HL-60/S4 treated with retinoic acid at 250 ng/mL for 4 days and 3 days (cell line): ENCODE results near the gene MED27.

ENCODE experiments used
- in situ Hi-C: fragments of 300-500 bp; cut with MboI; formaldehyde crosslinking; loops from 2 replicates; pipeline ENCODE4 v1.7.0; 2022; ENCODE audit warnings: low sequenced_read_pairs

Gene MED27

DNA sequence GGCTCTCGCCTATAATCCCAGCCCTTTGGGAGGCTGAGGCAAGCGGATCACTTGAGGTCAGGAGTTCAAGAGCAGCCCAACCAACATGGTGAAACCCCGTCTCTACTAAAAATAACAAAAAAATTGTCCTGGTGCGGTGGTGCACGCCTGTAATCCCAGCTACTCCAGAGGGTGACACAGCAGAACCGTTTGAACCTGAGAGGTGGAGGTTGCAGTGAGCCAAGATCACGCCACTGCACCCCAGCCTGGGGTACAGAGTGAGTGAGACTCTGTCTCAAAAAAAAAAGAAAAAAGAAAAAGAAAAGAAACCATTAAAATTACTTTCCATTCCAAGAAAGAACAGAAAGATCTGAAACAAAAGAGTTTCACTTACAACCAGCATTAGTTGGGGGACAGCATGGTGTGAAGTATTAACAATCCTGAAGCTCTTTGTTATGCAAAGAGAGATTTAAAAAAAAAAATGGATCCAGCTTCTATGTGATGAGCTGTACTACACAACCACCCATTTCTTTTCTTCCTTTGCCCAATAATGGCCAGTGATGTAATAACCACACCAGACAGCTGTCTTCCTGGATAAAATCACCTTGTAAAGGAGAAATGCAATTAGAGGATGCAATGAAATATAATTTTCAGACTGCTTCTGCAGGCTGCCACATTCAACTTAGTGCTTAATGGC lies 76.9 kb downstream of the MED27 start:
- in situ Hi-C loops, result no loop called here

DNA sequence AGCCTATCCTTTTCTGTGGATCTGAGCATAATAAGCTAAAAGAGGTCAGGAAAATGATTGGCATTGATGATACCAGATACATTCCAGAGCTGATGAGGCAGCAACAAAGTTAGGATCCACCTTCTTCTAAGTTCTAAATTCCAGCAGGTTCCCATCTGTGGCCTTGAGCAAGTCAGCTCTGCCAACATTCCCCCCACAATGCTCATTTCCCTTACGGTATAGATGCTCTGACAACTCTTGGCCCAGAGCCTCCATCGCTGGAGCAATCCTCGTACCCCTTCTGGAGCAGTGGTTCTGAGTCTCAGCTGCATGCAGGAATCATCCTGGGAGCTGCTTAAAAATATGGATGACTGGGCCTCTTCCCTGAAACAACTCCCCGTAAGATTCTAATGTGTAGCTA lies 78.1 kb downstream of the MED27 start:
- in situ Hi-C loops, result no loop called here

DNA sequence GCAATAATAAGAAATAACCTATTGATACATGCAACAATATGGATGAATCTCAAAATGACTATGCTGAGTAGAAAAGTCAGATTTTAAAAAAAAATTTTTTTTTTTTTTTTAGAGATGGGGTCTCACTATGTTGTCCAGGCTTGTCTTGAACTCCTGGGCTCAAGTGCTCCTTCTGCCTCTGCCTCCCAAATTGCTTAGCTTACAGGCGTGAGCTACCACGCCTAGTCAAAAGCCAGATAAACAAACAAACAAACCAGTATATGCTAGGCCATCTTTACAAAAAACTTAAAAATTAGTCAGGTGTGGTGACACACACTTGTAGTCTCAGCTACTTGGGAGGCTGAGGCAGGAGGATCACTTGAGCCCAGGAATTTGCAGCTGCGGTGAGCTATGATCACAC lies 79.0 kb downstream of the MED27 start:
- in situ Hi-C loops, result no loop called here

DNA sequence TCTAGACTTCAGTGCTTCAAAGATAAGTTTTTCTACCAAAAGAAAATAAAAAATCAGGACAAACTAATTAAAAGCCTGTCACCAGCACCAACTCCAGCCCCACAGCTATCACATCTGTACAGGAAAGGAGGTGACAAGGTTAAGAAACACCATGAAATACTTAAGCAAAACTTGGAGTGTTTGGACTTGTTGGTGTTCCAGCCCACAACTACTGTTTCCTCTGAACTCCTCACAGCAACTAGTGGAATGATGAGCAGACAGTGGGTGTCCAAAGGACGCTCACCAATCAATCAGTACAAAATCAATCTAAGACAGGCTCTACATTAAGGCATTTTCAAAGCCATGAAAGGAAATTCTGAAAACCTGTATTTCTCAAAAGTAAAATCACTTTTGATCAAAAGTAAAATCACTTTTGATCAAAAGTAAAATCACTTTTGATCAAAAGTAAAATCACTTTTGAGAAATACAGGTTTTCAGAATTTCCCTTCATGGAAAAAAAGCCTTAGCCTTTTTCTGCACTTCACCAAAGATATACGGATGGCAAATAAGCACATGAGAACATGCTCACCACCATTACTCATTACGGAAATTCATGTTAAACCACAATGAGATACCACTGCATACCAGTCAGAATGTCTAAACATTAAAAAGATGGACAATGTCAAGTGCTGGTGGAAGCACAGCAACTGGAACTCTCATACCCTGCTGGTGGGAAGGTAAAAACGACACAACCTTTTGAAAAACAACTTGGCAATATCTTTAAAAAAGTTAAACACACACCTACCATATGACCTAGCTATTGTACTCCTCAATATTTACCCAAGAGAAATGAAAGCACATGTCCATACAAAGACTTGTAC lies 79.7 kb downstream of the MED27 start:
- in situ Hi-C loops, result no loop called here

DNA sequence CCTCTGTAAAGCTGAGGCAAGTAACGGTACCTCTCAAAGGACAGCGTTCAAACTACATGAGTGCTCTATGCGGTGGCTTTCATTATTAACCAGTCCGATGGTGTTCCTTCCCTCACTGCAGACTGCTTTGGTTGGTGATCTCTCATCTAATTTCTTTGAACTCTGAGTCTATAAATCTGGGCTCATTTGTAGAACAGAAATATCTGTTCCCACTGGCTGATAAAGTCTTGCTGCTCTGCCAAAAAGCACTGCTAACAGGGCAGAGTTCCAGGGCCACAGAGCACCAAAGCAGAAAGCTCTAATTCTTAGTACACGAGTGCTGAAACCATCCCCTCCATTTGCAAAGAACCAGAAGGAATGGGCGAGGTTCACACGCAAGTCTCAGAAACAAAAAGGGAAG lies 81.9 kb downstream of the MED27 start:
- in situ Hi-C loops, result no loop called here

DNA sequence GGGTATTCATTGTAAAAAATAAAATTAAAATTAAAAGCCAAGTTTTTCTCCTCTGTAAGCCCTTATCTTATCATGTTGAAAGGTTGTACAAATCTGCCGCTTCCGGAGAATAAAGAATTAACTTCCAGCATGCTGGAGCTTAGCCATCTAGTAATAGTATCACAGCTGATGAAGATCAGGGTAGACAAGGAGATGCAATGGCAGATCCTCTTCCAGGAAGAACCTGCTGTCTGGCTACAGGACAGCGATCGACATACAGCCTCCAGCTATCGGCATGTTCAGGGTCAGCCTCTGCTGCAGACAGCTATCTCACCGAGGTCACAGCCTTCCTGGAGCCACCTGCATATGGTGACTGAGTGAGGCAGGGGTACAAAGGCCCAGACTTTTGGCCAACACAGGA lies 82.6 kb downstream of the MED27 start:
- in situ Hi-C loops, result no loop called here

DNA sequence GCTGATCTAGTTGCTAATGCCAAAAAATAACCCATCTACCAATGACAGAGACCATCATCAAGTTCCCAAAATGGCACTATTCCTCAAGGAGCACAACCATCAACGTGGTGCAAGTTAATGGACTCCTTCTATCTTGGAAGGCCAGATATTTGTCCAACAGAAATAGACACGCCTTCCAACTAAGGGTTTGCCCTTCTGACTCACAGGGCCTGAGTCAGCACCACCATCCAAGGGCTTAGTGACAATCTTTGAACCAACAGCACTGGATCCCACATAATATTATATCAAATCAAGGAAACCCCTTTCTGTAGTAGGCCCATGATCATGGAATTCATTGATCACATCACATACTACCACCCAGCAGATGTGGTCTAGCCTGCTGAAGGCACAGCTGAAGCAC lies 84.3 kb downstream of the MED27 start:
- in situ Hi-C loops, result no loop called here

DNA sequence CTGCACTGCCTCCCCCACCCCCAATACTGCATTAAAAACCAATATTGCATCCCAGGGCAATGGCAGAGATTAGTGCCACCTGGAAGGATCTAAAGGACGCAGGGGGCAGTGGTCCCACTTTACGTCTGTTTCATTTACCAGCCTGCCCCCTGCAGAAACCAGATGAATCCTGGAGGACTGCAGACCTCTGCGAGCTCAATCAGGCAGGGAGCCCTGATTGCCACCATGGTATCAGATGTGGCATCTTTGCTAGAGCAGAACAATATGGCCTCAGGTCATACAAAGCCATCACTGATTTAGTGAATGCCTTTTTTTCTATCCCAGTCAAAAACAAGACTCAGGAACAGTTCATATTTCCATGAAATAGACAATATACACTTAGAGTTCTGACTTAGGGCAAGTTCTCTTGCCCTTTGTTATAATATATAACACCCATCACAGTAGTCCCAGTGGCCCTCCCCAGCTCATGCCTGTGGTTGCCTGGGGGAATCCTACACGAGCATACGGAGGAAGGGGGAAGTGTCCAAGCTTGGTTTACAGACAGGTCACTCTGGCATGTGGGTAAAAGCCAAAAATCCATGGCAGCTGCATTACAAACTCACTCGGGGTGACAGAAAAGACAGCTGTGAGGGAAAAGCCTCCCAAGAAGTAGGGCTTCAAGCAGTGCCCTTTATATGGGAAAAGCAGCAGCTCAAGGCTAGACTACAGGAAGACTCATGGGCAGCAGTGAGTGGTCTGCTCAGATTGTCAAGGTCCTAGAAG lies 85.1 kb downstream of the MED27 start:
- in situ Hi-C loops, result no loop called here

DNA sequence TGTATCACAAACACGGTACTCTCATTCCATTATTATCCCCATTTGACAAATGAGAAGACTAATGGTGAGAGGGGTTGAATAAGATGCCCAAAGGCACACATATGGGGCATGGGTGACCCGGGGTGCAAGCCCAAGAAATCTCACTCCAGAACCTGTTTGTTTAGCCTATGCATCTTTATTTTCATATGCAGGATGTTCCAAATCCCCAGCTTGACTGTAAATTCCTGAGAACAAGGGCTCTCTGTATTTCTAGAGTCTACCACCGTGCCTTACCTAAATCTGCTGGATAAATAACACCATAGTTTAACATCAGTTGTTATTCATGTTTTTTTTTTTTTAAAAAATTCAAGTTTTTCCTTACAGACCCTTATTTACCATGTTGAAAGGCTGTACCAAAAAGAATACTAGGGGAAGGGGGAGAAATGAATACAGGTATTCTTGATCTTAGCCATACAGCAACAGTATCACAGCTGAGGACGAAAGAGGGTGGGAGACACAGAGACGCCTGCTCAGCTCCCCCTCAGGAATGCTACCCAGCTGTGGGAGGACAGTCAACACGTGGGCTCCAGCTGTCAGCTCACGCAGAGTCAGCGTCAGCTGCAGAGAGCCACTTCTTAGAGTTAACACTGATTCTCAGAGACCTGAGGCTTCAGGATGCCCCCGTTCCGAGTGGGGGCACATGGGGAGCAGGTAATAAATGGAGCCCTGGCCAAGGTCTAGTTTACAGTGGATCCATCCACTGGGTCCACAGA lies 86.6 kb downstream of the MED27 start:
- in situ Hi-C loops, result no loop called here

DNA sequence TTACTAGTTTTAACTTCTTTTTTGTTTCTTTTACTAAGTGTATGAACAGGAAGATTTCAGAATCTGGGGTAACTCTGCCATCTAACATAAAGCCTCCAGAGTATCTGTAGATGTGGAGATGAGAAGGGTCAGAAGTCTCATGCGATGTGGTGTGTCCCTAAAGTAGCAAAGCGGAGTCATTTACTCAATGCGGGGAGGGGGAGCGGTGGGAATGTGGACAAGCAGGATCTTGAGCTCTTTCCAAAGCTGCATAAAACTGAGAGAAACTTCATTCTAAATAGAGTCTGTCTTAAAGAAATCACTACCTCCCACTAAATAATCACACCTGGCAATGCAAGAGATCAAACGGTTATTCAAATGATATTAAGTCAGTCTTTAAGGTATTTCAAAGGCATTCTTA lies 92.4 kb downstream of the MED27 start:
- in situ Hi-C loops, result no loop called here

DNA sequence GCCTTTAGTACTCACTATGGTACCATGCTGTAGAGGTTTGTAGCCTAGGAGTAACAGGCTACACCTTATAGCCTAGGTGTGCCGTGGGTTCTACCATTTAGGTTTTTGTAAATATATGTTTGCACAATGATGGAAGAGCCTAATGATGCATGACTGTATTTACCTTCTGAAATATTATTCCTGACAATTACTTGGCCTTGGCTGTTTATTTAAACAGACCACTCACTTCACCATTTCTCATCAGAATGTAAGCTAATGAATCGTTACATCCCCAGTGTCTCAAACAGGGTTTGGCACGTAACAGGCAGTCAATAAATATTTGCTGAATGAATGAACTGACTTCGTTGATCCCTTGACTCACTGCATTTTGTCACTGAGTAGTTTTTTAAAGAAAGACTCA lies 93.1 kb downstream of the MED27 start:
- in situ Hi-C loops, result no loop called here

DNA sequence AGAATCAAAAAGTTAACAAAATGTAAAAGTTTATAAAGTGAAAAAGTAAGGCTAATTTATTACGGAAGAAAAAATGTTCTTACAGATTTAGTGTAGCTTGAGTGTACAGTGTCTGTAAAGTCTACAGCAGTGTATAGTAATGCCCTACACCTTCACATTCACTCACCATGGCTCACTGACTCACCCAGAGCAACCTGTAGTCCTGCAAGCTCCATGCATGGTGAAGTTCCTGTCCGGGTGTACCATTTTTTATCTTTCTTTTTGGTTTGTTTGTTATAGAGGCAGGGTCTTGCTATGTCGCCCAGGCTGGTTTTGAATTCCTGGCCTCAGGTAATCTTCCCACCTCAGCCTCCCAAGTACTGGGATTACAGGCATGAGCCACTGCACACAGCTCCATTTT lies 93.6 kb downstream of the MED27 start:
- in situ Hi-C loops, result no loop called here

DNA sequence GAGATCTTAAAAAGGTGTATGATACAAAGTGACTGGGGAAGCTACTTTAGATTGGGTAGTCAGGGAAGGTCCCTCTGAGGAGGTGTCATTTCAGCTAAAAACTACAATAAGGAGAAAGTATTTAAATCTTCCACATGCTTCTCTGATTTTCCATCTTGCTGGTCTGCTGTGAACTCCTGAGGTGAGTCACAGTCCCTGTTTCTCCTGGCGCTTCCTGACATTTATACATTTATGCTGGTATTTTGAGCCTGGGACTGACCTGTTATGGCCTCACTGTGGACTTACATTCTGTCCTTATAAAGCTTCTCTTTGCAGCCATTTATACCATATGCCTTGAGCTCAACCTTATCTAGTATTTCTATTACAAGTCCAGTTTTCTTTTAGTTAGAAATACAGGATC lies 95.1 kb downstream of the MED27 start:
- in situ Hi-C loops, result no loop called here

DNA sequence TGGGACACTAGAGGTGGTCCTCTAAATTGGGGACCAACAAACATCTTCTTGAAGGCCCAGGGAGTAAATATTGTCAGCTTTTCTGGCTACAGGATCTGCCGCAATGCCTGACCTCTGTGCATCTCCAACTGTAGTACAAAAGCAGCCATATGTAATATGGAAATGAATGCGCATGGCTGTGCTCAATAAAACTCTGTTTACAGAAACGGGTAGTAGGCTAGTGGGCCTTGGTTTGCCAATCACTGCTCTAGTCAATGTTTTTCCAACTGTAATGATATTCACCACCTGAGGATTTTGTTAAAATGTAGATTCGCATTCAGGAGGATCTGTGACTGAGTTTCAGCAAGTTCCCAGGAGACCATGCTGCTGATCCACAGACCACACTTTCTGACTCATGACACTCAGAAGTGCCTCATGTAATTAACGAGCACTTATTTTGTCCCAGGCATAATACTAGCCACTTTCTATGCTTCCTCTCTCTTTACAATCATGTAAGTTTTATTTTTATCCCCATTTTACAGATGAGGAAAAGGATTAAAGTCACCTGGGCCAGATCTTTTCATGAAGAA lies 96.9 kb downstream of the MED27 start:
- in situ Hi-C loops, result no loop called here

DNA sequence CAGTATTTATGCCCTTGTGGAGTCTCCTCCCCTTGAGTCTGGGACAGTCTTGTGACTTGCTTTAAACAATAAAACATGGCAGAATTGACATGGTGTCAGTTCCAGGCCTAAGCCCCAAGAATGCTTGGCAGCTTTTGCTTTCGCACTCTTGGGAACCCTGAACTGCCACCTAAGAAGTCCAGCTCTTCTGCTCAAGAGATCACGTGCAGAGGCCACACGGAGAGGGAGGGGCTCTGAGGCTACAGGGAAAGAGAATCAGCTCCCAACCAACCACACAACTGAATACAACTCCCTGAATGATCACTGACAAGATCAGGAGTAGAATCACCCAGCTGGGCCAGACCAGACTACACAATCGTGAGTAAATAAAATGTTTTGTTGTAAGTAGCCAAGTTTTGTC lies 97.6 kb downstream of the MED27 start:
- in situ Hi-C loops, result no loop called here

DNA sequence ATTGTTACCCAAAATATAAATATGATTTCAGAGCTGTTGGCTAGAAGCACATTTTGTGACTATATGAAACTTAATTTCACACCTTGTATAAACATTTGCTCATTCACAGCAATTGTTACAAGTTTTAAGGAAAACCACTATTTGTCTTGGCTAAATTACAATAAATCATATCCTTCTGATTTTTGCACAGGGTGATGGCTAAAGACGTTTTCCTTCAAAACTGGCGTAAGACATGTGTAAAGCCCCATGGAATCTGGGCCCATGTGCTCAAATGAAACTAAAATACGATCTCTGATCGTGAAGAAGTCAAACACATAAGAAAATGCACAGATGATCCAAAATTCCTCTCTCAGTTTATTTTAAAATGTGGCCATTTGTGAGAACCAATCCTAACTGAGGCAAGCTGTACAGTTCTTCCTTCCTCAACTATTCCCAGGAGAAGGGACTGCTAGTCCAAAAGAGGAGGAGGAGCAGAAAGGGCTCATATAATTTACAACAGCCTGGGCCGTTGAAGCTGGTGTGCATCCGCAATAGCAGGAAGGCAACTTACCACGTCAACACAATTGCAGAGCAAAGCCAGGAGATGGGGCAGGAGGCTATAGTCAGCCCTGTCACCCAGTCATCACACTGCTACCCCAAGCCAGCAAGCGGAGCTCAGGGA lies 98.4 kb downstream of the MED27 start:
- in situ Hi-C loops, result no loop called here

DNA sequence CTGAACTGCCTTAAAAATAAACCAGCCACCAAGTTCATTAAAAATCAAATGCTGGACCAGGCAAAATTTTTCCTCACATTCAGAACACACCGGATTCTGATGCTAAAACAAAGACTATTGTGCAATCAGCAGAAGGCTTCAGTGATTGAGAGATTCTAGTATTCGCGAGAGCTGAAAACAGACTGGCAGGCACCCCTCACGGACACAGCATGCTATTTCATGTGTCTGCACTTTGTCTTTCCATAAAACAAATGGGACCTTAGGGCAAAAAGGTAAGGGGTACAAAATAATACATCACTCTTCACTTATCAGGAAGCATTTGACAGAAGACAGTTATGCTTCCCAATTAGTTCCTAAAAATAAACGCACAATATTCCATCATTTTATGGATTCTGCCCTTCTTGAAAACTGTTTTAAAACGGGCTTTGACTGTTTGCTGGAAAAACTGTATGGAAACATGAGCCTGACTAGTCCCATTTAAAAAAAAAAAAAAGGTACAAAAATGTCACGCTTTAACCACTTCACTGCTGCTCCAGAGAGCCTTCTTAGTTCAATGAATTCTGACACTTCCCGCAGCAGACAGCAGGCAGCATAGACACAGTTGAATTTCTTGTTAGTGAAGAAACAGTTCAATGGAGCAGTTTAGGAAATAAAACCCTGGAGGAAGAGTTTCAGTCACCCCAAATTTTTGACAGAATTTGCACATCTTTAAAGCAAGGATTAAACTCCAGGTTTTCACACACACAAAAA lies 99.2 kb downstream of the MED27 start:
- in situ Hi-C loops, result no loop called here

DNA sequence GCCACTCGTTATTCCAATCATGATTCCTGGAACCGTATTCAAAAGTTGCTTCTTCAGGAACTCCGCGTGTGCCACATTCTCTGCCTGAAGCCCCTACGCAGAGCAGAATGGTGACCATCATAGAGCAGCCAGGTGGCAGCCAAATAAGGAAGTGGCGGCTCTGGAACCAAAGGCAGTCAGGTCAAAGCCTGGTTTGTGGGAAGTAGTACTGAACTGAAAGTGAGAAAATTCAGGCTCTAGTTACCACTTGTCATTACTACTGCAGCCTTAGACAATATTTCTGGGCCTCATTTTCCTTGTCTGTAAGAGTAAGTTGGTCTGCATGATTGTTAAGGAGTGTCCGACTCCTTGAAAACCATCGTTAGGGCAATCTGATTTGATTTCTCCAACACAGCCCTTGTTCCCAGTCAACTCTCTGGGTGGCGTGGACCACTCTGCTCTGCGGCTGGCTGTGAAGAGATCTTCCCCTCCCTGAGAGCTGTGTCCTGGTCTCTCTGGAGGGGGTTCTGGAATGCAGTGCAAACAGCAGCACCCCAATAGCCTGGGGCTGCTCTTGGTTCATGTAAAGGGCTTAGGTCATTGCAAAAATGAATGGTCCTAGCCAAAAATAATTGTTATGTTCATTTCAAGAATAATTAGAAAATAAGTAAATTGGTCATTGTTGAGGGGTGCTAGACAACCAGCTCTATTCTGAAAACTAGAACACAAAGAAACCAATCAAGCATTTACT lies 102.4 kb downstream of the MED27 start:
- in situ Hi-C loops, result no loop called here
